K562 (cell line): Measurements from ENCODE around the gene VPS13D. TPM values are rescaled to one million over a fixed set of nuclear protein-coding genes. Genes with fewer than 3 reads are reported as not detected.

Source experiments
- TRIM24 ChIP-seq, 2 experiments: fragments of 450-650 bp; IDR thresholded peaks; 2 replicates each; pipeline ENCODE4 v1.6.1; 2016
- ZBTB33 ChIP-seq: sonication (generic); formaldehyde crosslinking; IDR thresholded peaks from 2 replicates; pipeline ENCODE4 v1.8.1; 2023; ENCODE audit warnings: mild to moderate bottlenecking, missing genetic modification reagents
- ZBTB40 ChIP-seq, 2 experiments: fragments of 450-650 bp in 1 of 2; sonication (generic) in 1 of 2; formaldehyde crosslinking in 1 of 2; IDR thresholded peaks; 2 replicates each; pipeline versions ENCODE4 v1.7.1 to v1.9.0; 2016 to 2022; ENCODE audit warnings: inconsistent platforms in 1 of 2, mild to moderate bottlenecking in 1 of 2, missing genetic modification reagents in 1 of 2
- ZNF274 ChIP-seq: IDR thresholded peaks from 2 replicates; pipeline ENCODE4 v1.6.1; 2011; ENCODE audit warnings: low read depth, mild to moderate bottlenecking, low read length, moderate library complexity, borderline replicate concordance
- polyA plus RNA-seq, 8 experiments: library from polyadenylated mRNA; depleted of rRNA in 4 of 8; stranded (reverse) in 5 of 8; unstranded in 3 of 8; fragments of >200 nt; fragmentation: Nextera tagmentation in 2 of 8; fragmentation: Illumina TruSeq in 1 of 8; extraction: Ambion mirVana in 2 of 8; extraction: Trizol in 1 of 8; gene quantifications; 2 replicates each; pipeline versions ENCODE4 v1.2.1 to v1.2.3, GENCODE V29; 2011 to 2014; ENCODE audit warnings: inconsistent platforms in 1 of 8, missing spikeins in 1 of 8
- total RNA-seq, 7 experiments: library from RNA; depleted of rRNA in 6 of 7; stranded (reverse); fragments of >200 nt in 6 of 7; fragmentation: Illumina TruSeq in 2 of 7; extraction: Trizol in 2 of 7; gene quantifications; 2 replicates each; pipeline versions ENCODE4 v1.2.1 to v1.2.3, GENCODE V29; 2011 to 2021; ENCODE audit warnings: low replicate concordance in 1 of 7

The VPS13D gene
- total and polyA plus RNA-seq, 9 of the 15 experiments (the other 6 are each of a cell fraction or from before 2014, with no cell fraction given): 6.1 to 51.5 (median 38.5) TPM

DNA sequence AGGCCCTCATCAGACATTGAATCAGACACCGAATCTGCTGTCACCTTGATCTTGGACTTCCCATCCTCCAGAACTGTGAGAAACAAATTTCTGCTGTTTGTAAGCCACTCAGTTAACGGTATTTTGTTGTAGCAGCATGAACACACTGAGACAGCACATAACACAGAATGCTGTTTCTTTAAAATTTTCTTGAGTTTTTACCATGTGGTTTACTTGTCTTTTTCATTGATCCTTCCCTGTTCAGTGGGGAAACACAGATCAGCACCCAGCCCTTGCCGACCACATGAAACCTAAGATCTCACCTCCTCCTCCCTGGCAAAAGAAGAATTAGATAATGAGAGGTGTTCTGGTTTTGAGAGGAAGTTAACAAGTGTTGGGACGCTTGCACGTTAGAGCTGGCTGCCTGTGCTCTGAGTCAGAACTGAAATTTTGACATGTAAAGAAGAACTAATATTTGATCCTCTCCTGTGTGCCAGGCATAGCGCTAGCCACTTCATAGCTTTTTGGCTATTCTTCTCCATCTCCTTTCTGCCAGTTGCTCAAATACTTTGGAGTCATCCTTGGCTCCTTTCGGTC is 208.6 kb downstream of the VPS13D start (continued):
- no peak for TF ChIP-seq ZBTB40 (IDR thresholded peaks at IDR 0.05)
- no peak for TF ChIP-seq ZBTB40 (CRISPR knock-in tag; IDR thresholded peaks at IDR 0.05)
- TF ChIP-seq TRIM24 (IDR thresholded peaks at IDR 0.05): peak in 1 of 2 experiments; percentile 24; a peak in 1 of 4 replicates
- TF ChIP-seq ZBTB33 (CRISPR knock-in tag): peak; percentile 83
- TF ChIP-seq ZNF274: no peak
